GM12873 (cell line): ENCODE measurements around the gene CD226.

Experiments used
- TF ChIP-seq, protein P1 (sequence below): IDR thresholded peaks from 2 replicates; pipeline ENCODE4 v1.5.1; 2012; ENCODE audit warnings: low read depth, mild to moderate bottlenecking, moderate library complexity, low read length, control low read depth; ENCODE audit not compliant: insufficient read depth; ENCODE audit errors: missing control alignments

Gene CD226

GRCh38 chr18:69968039-69968438, 20.4 kb upstream of the CD226 start:
- TF ChIP-seq, protein P1, sequence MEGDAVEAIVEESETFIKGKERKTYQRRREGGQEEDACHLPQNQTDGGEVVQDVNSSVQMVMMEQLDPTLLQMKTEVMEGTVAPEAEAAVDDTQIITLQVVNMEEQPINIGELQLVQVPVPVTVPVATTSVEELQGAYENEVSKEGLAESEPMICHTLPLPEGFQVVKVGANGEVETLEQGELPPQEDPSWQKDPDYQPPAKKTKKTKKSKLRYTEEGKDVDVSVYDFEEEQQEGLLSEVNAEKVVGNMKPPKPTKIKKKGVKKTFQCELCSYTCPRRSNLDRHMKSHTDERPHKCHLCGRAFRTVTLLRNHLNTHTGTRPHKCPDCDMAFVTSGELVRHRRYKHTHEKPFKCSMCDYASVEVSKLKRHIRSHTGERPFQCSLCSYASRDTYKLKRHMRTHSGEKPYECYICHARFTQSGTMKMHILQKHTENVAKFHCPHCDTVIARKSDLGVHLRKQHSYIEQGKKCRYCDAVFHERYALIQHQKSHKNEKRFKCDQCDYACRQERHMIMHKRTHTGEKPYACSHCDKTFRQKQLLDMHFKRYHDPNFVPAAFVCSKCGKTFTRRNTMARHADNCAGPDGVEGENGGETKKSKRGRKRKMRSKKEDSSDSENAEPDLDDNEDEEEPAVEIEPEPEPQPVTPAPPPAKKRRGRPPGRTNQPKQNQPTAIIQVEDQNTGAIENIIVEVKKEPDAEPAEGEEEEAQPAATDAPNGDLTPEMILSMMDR: no peak

- TF ChIP-seq, protein P1: no peak
These were observed 15.5 kb upstream of the CD226 start for GRCh38 chr18:69963196-69963595.

GRCh38 chr18:69961718-69962117, 14.0 kb upstream of the CD226 start:
- TF ChIP-seq, protein P1: no peak

DNA sequence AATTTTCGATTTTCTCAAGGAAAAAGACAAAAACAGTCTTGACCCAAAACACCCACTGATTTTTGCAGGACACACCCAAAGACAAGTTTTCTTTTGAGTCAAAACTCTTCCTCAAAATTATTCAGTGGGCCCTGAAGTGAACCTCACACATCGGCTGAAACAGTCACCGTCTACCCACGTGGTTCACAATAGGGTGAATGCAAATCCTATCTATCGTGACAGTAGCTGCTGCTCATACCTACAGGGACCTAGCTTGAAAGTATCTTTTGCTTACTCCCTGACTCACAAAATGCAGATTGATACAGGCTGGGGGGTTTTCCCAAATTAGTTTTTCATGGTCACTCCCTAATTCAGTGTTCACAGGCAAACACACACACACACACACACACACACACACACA, 10.7 kb upstream of the CD226 start:
- TF ChIP-seq, protein P1: no peak

DNA sequence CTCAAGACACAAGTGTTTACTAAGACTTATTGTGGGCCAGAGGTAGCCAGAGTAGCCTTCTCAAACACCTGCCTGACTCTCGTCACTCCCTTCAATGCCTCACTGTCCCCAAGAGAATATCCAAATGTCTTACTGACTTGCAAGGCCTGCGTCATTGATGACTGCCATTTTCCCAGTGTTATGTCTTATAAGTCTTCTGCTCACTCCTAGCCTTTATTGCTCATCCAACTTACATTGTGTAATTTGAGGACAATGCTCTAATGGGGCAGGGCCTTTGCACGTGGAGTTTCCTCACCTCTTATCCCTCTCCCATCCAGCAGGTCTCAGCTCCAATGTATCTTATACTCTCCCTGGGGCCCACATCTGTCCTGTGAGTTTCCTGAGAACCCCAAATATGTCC, 10.1 kb upstream of the CD226 start:
- TF ChIP-seq, protein P1: no peak

DNA sequence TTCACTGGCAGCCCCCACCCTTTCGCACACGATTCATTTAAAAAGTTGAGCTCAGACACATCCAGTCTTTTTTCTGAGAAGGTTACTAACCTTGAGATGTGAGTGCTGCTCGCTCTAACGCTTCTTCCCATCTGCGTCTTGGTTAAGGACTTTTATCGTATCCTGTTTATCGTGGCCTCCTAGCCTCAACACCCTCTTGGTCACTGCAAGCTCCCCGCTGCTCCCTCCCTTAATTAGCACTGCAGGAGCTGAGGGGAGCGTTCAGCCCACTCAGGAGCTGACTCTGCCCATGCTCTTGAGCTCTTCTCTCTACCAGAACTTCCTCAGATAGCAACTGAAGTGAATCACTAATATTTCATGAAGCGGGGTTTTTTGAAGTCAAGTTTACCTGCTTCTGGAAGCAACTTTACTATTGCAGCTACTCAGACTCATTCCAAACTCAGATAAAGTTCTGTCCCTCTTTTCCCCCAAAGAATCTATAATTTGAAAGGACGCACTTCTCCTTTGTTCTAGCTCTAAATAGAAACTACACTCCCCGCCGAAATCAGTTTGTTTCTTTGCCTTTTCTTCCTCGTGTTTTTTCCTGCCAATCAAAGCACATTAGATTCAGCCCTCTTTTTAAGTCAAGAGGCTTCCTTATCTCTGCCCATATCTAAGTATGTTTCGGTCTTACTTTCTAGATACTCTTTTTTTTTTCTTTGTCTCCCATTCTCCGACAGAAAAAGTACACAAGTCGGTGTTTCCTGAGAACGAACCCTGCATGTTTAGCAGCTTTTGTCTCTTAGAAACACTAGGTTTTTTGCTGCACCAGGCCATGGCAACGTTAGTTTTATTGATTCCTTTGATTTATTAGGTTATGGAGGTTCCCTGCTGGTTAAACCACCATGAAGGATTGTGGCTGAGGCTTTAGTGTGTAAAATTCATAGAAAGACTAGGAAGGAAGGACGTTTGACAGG, 9.3 kb upstream of the CD226 start:
- TF ChIP-seq, protein P1: no peak

- TF ChIP-seq, protein P1: no peak
These were observed 8.4 kb upstream of the CD226 start for GRCh38 chr18:69956057-69956456.
